Mesothelial cell of epicardium (in vitro differentiated cells): ENCODE data around the gene CCSER2. TPM values are rescaled to one million over a fixed set of nuclear protein-coding genes. Genes with fewer than 3 reads are reported as not detected.

ENCODE experiments used
- DNase-seq, 2 experiments: peaks; one replicate each; pipeline ENCODE4 v3.0.0; 2021; ENCODE audit warnings: low spot score in 2 of 2; ENCODE audit not compliant: unreplicated experiment in 2 of 2
- H3K27ac Mint-ChIP-seq: 2 replicates; pipeline ENCODE4 v1.8.0; 2021; ENCODE audit warnings: mixed read lengths
- H3K27me3 Mint-ChIP-seq: 2 replicates; pipeline ENCODE4 v1.8.0; 2021; ENCODE audit warnings: low read depth, mixed read lengths
- H3K36me3 Mint-ChIP-seq: 2 replicates; pipeline ENCODE4 v1.8.0; 2021; ENCODE audit warnings: mixed read lengths
- H3K4me1 Mint-ChIP-seq: 2 replicates; pipeline ENCODE4 v1.8.0; 2021; ENCODE audit warnings: mixed read lengths
- H3K4me3 Mint-ChIP-seq: 2 replicates; pipeline ENCODE4 v1.8.0; 2021; ENCODE audit warnings: mild to moderate bottlenecking, moderate library complexity, mixed read lengths
- H3K9me3 Mint-ChIP-seq: 2 replicates; pipeline ENCODE4 v1.8.0; 2021; ENCODE audit warnings: mixed read lengths
- total RNA-seq: library from RNA; stranded (reverse); gene quantifications from 3 replicates; pipeline ENCODE4 v1.2.1, GENCODE V29; 2021
- TF ChIP-seq, protein P1 (sequence below): fragments of 200-600 bp; sonication (generic); IDR thresholded peaks from one replicate; pipeline ENCODE4 v1.5.0; 2021; ENCODE audit warnings: antibody characterized with exemption; ENCODE audit not compliant: unreplicated experiment

Gene CCSER2
- total RNA-seq, 1 donor from 2014 or later: 37.1 TPM

DNA sequence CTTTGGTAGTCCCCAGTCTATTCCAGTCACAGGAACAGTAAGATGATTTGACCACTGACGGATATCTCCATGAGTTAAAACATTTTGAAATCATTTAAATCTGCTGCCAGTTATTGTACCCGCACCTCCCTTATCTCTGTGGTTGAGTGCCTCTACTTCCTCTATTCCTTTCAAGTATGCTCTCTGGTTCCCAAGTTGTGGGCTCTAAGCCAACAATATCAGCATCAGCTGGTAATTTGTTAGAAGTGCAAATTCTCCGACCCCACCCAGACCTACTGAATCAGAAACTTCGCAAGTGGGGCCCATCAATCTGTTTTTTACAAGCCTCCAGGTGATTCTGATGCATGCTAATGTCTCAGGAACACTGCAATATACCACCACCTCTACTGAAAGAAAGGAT, 235.5 kb downstream of the CCSER2 start:
- Mint-ChIP-seq H3K36me3 (no peaks in the 10 kb centered on the region), H3K9me3 (no peaks in the 10 kb centered on the region), H3K27ac (no peak overlapping the region), H3K27me3 (peaks cover 59% of the 10 kb centered on the region), H3K4me3 (no peak overlapping the region), H3K4me1 (peaks cover 5% of the 10 kb centered on the region)
- no peak for DNase-seq
- TF ChIP-seq, protein P1, sequence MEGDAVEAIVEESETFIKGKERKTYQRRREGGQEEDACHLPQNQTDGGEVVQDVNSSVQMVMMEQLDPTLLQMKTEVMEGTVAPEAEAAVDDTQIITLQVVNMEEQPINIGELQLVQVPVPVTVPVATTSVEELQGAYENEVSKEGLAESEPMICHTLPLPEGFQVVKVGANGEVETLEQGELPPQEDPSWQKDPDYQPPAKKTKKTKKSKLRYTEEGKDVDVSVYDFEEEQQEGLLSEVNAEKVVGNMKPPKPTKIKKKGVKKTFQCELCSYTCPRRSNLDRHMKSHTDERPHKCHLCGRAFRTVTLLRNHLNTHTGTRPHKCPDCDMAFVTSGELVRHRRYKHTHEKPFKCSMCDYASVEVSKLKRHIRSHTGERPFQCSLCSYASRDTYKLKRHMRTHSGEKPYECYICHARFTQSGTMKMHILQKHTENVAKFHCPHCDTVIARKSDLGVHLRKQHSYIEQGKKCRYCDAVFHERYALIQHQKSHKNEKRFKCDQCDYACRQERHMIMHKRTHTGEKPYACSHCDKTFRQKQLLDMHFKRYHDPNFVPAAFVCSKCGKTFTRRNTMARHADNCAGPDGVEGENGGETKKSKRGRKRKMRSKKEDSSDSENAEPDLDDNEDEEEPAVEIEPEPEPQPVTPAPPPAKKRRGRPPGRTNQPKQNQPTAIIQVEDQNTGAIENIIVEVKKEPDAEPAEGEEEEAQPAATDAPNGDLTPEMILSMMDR: no peak

DNA sequence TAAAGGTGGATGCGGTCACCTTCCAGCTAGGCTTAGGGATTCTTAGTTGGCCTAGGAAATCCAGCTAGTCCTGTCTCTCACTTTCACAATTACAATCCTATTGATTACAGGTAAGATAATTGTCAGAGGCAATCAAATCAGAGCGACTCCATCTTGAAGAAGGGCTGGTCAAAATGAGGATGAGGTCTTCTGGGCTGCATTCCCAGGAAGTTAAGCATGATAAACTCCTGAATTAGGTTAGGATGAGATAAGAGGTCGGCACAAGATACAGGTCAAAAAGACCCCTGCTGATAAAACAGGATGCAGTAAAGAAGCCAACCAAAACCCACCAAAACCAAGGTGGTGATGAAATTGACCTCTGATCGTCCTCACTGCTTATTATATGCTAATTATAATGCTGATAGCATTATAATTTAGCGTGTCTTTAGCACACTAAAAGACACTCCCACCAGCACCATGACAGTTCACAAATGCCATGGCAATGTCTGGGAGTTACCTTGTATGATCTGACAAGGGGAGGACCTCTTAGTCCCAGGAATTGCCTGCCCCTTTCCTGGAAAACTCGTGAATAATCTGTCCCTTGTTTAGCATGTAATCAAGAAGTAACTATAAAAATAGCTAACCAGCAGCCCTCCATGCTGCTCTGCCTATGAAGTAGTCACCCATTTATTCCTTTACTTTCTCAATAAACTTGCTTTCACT, 237.6 kb downstream of the CCSER2 start:
- Mint-ChIP-seq H3K4me3 (no peak overlapping the region), H3K36me3 (no peaks in the 10 kb centered on the region), H3K27me3 (peaks cover 65% of the 10 kb centered on the region), H3K4me1 (peaks cover 5% of the 10 kb centered on the region), H3K27ac (no peak overlapping the region), H3K9me3 (no peaks in the 10 kb centered on the region)
- TF ChIP-seq, protein P1: no peak
- DNase-seq: no peak

DNA sequence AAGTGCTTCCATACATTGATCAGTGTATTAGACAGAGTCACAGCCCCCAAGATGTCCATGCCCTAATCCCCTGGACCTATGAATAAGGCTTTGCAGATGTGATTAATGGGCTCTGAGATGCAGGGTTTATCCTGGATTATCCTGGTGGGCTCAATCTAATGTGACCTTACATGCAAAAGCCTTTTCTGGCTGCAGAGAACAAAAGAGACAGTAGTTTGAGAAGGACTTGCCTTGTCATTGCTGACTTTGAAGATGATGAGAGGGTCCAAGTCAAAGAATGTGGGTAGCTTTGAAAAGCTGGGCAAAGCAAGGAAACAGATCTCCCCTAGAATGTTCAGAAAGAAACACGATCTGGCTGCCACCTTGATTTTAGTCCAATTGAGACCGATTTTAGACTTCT, 238.7 kb downstream of the CCSER2 start:
- TF ChIP-seq, protein P1: no peak
- Mint-ChIP-seq H3K36me3 (no peaks in the 10 kb centered on the region), H3K9me3 (no peaks in the 10 kb centered on the region), H3K4me1 (peaks cover 5% of the 10 kb centered on the region), H3K27ac (no peak overlapping the region), H3K4me3 (no peak overlapping the region), H3K27me3 (peaks cover 64% of the 10 kb centered on the region)
- no peak for DNase-seq

Other genes starting within 250 kb of the CCSER2 start
- gene GHITM, start 189.1 kb upstream of the CCSER2 start, total RNA-seq: 59.0 to 61.9 TPM (median 60.7 TPM) in 3 replicates
- not detected in 3 replicates for gene GPR15LG, start 154.8 kb upstream of the CCSER2 start, total RNA-seq
- gene CDHR1, start 134.1 kb upstream of the CCSER2 start, total RNA-seq: 0.16 to 0.25 TPM (median 0.24 TPM) in 3 replicates
- gene LRIT2, start 103.0 kb upstream of the CCSER2 start, total RNA-seq: not detected in 3 replicates
- gene LRIT1, start 87.0 kb upstream of the CCSER2 start, total RNA-seq: not detected in 3 replicates
- gene RGR, start 83.5 kb upstream of the CCSER2 start, total RNA-seq: not detected in 3 replicates